ENCODE data around the gene RPGRIP1L.

RPGRIP1L gene

GRCh38 chr16:53600616-53601015, 103.0 kb downstream of the RPGRIP1L start:
- Histone ChIP-seq H2BK12ac (ENCODE audit: low read length) (no peak overlapping the region), H3K4ac (ENCODE audit: low read depth, low read length) (no peak overlapping the region), H3K18ac (ENCODE audit: low read length) (no peak overlapping the region), H3K36me3 (ENCODE audit: control insufficient read depth in 1 of 2, insufficient read depth in 2 of 2, low read length in 2 of 2) (no peaks in the 10 kb centered on the region), H2BK5ac (ENCODE audit: low read depth, low read length, poor library complexity) (no peak overlapping the region), H2BK120ac (ENCODE audit: insufficient read depth, low read length, poor library complexity) (no peak overlapping the region), H3K9ac (ENCODE audit: low read length) (no peak overlapping the region), H2AFZ (ENCODE audit: insufficient read depth, low read length, poor library complexity) (no peak overlapping the region), H3K23ac (ENCODE audit: low read length) (no peak overlapping the region), H3K9me3 (ENCODE audit: insufficient read depth, low read depth, low read length) (no peaks in the 10 kb centered on the region), H3K14ac (ENCODE audit: low read length) (no peak overlapping the region), H3K79me1 (ENCODE audit: low read length) (no peaks in the 10 kb centered on the region), H4K8ac (ENCODE audit: low read depth, low read length) (no peak overlapping the region), H3K4me2 (ENCODE audit: low read length) (no peak overlapping the region), H4K12ac (ENCODE audit: low read depth, low read length) (no peak overlapping the region), H3K79me2 (ENCODE audit: control insufficient read depth, insufficient read depth, low read length, poor library complexity) (no peaks in the 10 kb centered on the region), H3K27ac (ENCODE audit: low read depth, low read length) (no peak overlapping the region), H3K4me3 (ENCODE audit: low read depth, low read length) (no peak overlapping the region), H4K91ac (ENCODE audit: low read depth, low read length) (no peak overlapping the region), H3K4me1 (ENCODE audit: control insufficient read depth in 1 of 2, insufficient read depth in 2 of 2, low read length in 2 of 2) (no peaks in the 10 kb centered on the region), H3K27me3 (ENCODE audit: insufficient read depth, low read length) (no peaks in the 10 kb centered on the region), H2AK5ac (ENCODE audit: low read length) (no peak overlapping the region)
- no peak for DNase-seq
- WGBS (ENCODE audit: extremely low coverage, insufficient coverage, insufficient read length), result no CpG with 5 or more reads among the region's 1 CpG

DNA sequence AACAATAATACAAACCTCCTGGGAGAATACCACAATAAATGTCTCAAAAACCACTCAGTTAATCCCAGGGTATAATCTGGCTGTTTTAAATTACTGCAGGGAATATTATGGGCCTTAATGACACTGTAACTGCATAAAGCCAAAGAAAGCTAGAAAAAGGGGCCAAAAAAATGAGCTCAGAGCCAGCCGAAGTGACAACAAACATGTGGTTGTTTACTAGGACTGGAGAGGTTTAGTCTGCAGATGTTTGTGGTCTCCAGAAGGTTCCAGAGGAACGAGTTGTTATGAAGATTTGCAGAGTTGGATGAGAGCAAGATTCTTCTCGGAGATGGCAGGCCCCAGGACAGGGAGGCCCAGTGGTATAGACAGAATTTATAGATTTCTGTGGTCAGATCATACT, 103.5 kb downstream of the RPGRIP1L start:
- H3K27ac ChIP-seq (ENCODE audit: low read depth, low read length), result no peak overlapping the region
- H3K4me2 ChIP-seq (ENCODE audit: low read length), result no peak overlapping the region
- no peak overlapping the region for H2BK120ac ChIP-seq (ENCODE audit: insufficient read depth, low read length, poor library complexity)
- WGBS (ENCODE audit: extremely low coverage, insufficient coverage, insufficient read length), result no CpG with 5 or more reads among the region's 3 CpGs
- no peak overlapping the region for H4K12ac ChIP-seq (ENCODE audit: low read depth, low read length)
- H3K4me3 ChIP-seq (ENCODE audit: low read depth, low read length), result no peak overlapping the region
- H3K79me1 ChIP-seq (ENCODE audit: low read length), result no peaks in the 10 kb centered on the region
- no peak overlapping the region for H3K9ac ChIP-seq (ENCODE audit: low read length)
- no peak overlapping the region for H2BK5ac ChIP-seq (ENCODE audit: low read depth, low read length, poor library complexity)
- no peak overlapping the region for H3K4ac ChIP-seq (ENCODE audit: low read depth, low read length)
- no peak overlapping the region for H2AK5ac ChIP-seq (ENCODE audit: low read length)
- H3K4me1 ChIP-seq (ENCODE audit: control insufficient read depth in 1 of 2, insufficient read depth in 2 of 2, low read length in 2 of 2), result no peaks in the 10 kb centered on the region
- no peaks in the 10 kb centered on the region for H3K27me3 ChIP-seq (ENCODE audit: insufficient read depth, low read length)
- H3K79me2 ChIP-seq (ENCODE audit: control insufficient read depth, insufficient read depth, low read length, poor library complexity), result no peaks in the 10 kb centered on the region
- H2AFZ ChIP-seq (ENCODE audit: insufficient read depth, low read length, poor library complexity), result no peak overlapping the region
- no peak overlapping the region for H3K23ac ChIP-seq (ENCODE audit: low read length)
- H3K18ac ChIP-seq (ENCODE audit: low read length), result no peak overlapping the region
- H4K8ac ChIP-seq (ENCODE audit: low read depth, low read length), result no peak overlapping the region
- H3K36me3 ChIP-seq (ENCODE audit: control insufficient read depth in 1 of 2, insufficient read depth in 2 of 2, low read length in 2 of 2), result no peaks in the 10 kb centered on the region
- no peak for DNase-seq
- no peak overlapping the region for H3K14ac ChIP-seq (ENCODE audit: low read length)
- H2BK12ac ChIP-seq (ENCODE audit: low read length), result no peak overlapping the region
- H4K91ac ChIP-seq (ENCODE audit: low read depth, low read length), result no peak overlapping the region
- no peaks in the 10 kb centered on the region for H3K9me3 ChIP-seq (ENCODE audit: insufficient read depth, low read depth, low read length)

GRCh38 chr16:53599548-53599947, 104.1 kb downstream of the RPGRIP1L start:
- Histone ChIP-seq H3K18ac (ENCODE audit: low read length) (no peak overlapping the region), H2AK5ac (ENCODE audit: low read length) (no peak overlapping the region), H3K23ac (ENCODE audit: low read length) (no peak overlapping the region), H3K36me3 (ENCODE audit: control insufficient read depth in 1 of 2, insufficient read depth in 2 of 2, low read length in 2 of 2) (no peaks in the 10 kb centered on the region), H3K79me2 (ENCODE audit: control insufficient read depth, insufficient read depth, low read length, poor library complexity) (no peaks in the 10 kb centered on the region), H4K12ac (ENCODE audit: low read depth, low read length) (no peak overlapping the region), H3K79me1 (ENCODE audit: low read length) (no peaks in the 10 kb centered on the region), H3K4me2 (ENCODE audit: low read length) (no peak overlapping the region), H2BK120ac (ENCODE audit: insufficient read depth, low read length, poor library complexity) (no peak overlapping the region), H2BK5ac (ENCODE audit: low read depth, low read length, poor library complexity) (no peak overlapping the region), H3K4me3 (ENCODE audit: low read depth, low read length) (no peak overlapping the region), H2BK12ac (ENCODE audit: low read length) (no peak overlapping the region), H4K8ac (ENCODE audit: low read depth, low read length) (no peak overlapping the region), H3K9me3 (ENCODE audit: insufficient read depth, low read depth, low read length) (no peaks in the 10 kb centered on the region), H3K27ac (ENCODE audit: low read depth, low read length) (no peak overlapping the region), H3K4me1 (ENCODE audit: control insufficient read depth in 1 of 2, insufficient read depth in 2 of 2, low read length in 2 of 2) (no peaks in the 10 kb centered on the region), H3K9ac (ENCODE audit: low read length) (no peak overlapping the region), H3K4ac (ENCODE audit: low read depth, low read length) (no peak overlapping the region), H4K91ac (ENCODE audit: low read depth, low read length) (no peak overlapping the region), H3K14ac (ENCODE audit: low read length) (no peak overlapping the region), H2AFZ (ENCODE audit: insufficient read depth, low read length, poor library complexity) (no peak overlapping the region), H3K27me3 (ENCODE audit: insufficient read depth, low read length) (no peaks in the 10 kb centered on the region)
- WGBS (ENCODE audit: extremely low coverage, insufficient coverage, insufficient read length), result no CpG with 5 or more reads among the region's 5 CpGs
- no peak for DNase-seq

GRCh38 chr16:53598511-53599275, 105.0 kb downstream of the RPGRIP1L start:
- no peak overlapping the region for H4K91ac ChIP-seq (ENCODE audit: low read depth, low read length)
- no peaks in the 10 kb centered on the region for H3K36me3 ChIP-seq (ENCODE audit: control insufficient read depth in 1 of 2, insufficient read depth in 2 of 2, low read length in 2 of 2)
- no peak overlapping the region for H3K4me3 ChIP-seq (ENCODE audit: low read depth, low read length)
- H3K27ac ChIP-seq (ENCODE audit: low read depth, low read length), result no peak overlapping the region
- H2BK12ac ChIP-seq (ENCODE audit: low read length), result no peak overlapping the region
- H2BK120ac ChIP-seq (ENCODE audit: insufficient read depth, low read length, poor library complexity), result no peak overlapping the region
- H3K79me2 ChIP-seq (ENCODE audit: control insufficient read depth, insufficient read depth, low read length, poor library complexity), result no peaks in the 10 kb centered on the region
- WGBS (ENCODE audit: extremely low coverage, insufficient coverage, insufficient read length), result no CpG with 5 or more reads among the region's 3 CpGs
- no peaks in the 10 kb centered on the region for H3K4me1 ChIP-seq (ENCODE audit: control insufficient read depth in 1 of 2, insufficient read depth in 2 of 2, low read length in 2 of 2)
- no peak overlapping the region for H3K4ac ChIP-seq (ENCODE audit: low read depth, low read length)
- no peaks in the 10 kb centered on the region for H3K27me3 ChIP-seq (ENCODE audit: insufficient read depth, low read length)
- no peak overlapping the region for H3K23ac ChIP-seq (ENCODE audit: low read length)
- no peak overlapping the region for H2BK5ac ChIP-seq (ENCODE audit: low read depth, low read length, poor library complexity)
- no peak overlapping the region for H4K8ac ChIP-seq (ENCODE audit: low read depth, low read length)
- H3K18ac ChIP-seq (ENCODE audit: low read length), result no peak overlapping the region
- no peak overlapping the region for H3K14ac ChIP-seq (ENCODE audit: low read length)
- no peak overlapping the region for H2AK5ac ChIP-seq (ENCODE audit: low read length)
- no peak overlapping the region for H4K12ac ChIP-seq (ENCODE audit: low read depth, low read length)
- H3K9me3 ChIP-seq (ENCODE audit: insufficient read depth, low read depth, low read length), result no peaks in the 10 kb centered on the region
- DNase-seq, result no peak
- H3K9ac ChIP-seq (ENCODE audit: low read length), result no peak overlapping the region
- H3K4me2 ChIP-seq (ENCODE audit: low read length), result no peak overlapping the region
- no peak overlapping the region for H2AFZ ChIP-seq (ENCODE audit: insufficient read depth, low read length, poor library complexity)
- H3K79me1 ChIP-seq (ENCODE audit: low read length), result no peaks in the 10 kb centered on the region
